H1 (cell line): Measurements from ENCODE around the gene COASY. TPM values are rescaled to one million over a fixed set of nuclear protein-coding genes. Genes with fewer than 3 reads are reported as not detected.

Experiments
- CTCF ChIA-PET: fragments of 300-600 bp; sonication (Branson Sonifier 250); formaldehyde crosslinking; loops from one replicate; lab custom pipeline; 2021; ENCODE audit not compliant: partially characterized antibody; lab: Charles Lee
- POLR2A ChIA-PET: fragments of 300-600 bp; sonication (Branson Sonifier 250); formaldehyde crosslinking; loops from one replicate; lab custom pipeline; 2021; ENCODE audit warnings: inconsistent platforms; ENCODE audit not compliant: partially characterized antibody; lab: Charles Lee
- DNase-seq, 2 experiments: peaks; one replicate each; pipeline versions ENCODE4 v3.0.0 to v3.0.0-alpha.2; 2010 to 2022; ENCODE audit warnings: low spot score in 2 of 2, low read depth in 1 of 2, mixed read lengths in 1 of 2
- FAIRE-seq: peaks from 2 replicates; lab custom pipeline; 2011; peaks lifted over from hg19 to GRCh38; lab: Jason Lieb, UNC
- H2AFZ ChIP-seq: 2 replicates; pipeline ENCODE4 v1.8.1; 2012; ENCODE audit warnings: low read length, inconsistent platforms
- H2AK5ac ChIP-seq: 2 replicates; pipeline ENCODE4 v1.6.1; 2013; ENCODE audit warnings: low read depth, low read length
- H2BK120ac ChIP-seq: replicated peaks from 2 replicates; pipeline ENCODE3; 2013; ENCODE audit warnings: low read depth, low read length, inconsistent platforms
- H2BK12ac ChIP-seq: 2 replicates; pipeline ENCODE4 v1.6.1; 2013; ENCODE audit warnings: low read depth, low read length
- H2BK15ac ChIP-seq: 2 replicates; pipeline ENCODE4 v1.6.1; 2013; ENCODE audit warnings: low read length
- H2BK20ac ChIP-seq: 2 replicates; pipeline ENCODE4 v1.6.1; 2013; ENCODE audit warnings: low read length
- H2BK5ac ChIP-seq: 2 replicates; pipeline ENCODE4 v1.6.1; 2013; ENCODE audit warnings: low read depth, low read length
- H3K14ac ChIP-seq: 2 replicates; pipeline ENCODE4 v1.6.1; 2013; ENCODE audit warnings: inconsistent platforms; ENCODE audit not compliant: insufficient read length
- H3K18ac ChIP-seq: 2 replicates; pipeline ENCODE4 v1.6.1; 2013; ENCODE audit warnings: low read length; ENCODE audit errors: extremely low read depth
- H3K23ac ChIP-seq: 2 replicates; pipeline ENCODE4 v1.6.1; 2013; ENCODE audit warnings: inconsistent platforms; ENCODE audit not compliant: insufficient read length
- H3K23me2 ChIP-seq: 2 replicates; pipeline ENCODE4 v1.6.1; 2013; ENCODE audit warnings: low read depth, low read length
- H3K27ac ChIP-seq: 2 replicates; pipeline ENCODE4 v1.6.1; 2011; ENCODE audit warnings: low read depth, low read length, inconsistent platforms
- H3K27me3 ChIP-seq, 4 experiments: replicated peaks in 1 of 4; 1 replicate in 1 of 4; 2 replicates in 3 of 4; pipeline versions ENCODE4 v1.6.1 to v1.8.1; 2011 to 2013; ENCODE audit warnings: low read length in 3 of 4, mild to moderate bottlenecking in 3 of 4, inconsistent platforms in 2 of 4, mixed read lengths in 2 of 4, moderate library complexity in 1 of 4; ENCODE audit not compliant: control insufficient read depth in 3 of 4, insufficient read depth in 3 of 4; ENCODE audit errors: extremely low read depth in 1 of 4
- H3K36me3 ChIP-seq, 4 experiments: 2 replicates each; pipeline versions ENCODE4 v1.6.1 to v1.8.1; 2011 to 2013; ENCODE audit warnings: mild to moderate bottlenecking in 4 of 4, low read length in 3 of 4, moderate library complexity in 2 of 4, control low read depth in 1 of 4, inconsistent platforms in 1 of 4; ENCODE audit not compliant: insufficient read depth in 4 of 4, control insufficient read depth in 2 of 4
- H3K4ac ChIP-seq: replicated peaks from 2 replicates; pipeline ENCODE3; 2013; ENCODE audit warnings: low read length, low read depth, mixed read lengths, inconsistent platforms; ENCODE audit not compliant: insufficient read length
- H3K4me1 ChIP-seq, 4 experiments: replicated peaks in 1 of 4; 1 replicate in 1 of 4; 2 replicates in 3 of 4; pipeline versions ENCODE4 v1.6.1 to v1.8.1; 2011 to 2013; ENCODE audit warnings: low read length in 3 of 4, inconsistent platforms in 2 of 4, mixed read lengths in 1 of 4; ENCODE audit not compliant: insufficient read depth in 4 of 4, control insufficient read depth in 3 of 4
- H3K4me2 ChIP-seq, 2 experiments: 2 replicates each; pipeline versions ENCODE4 v1.6.1 to v1.8.1; 2011 to 2013; ENCODE audit warnings: low read depth in 2 of 2, low read length in 2 of 2, control low read depth in 1 of 2, inconsistent platforms in 1 of 2, mild to moderate bottlenecking in 1 of 2; ENCODE audit not compliant: insufficient read depth in 1 of 2
- H3K4me3 ChIP-seq, 4 experiments: fragments of 200-600, 300-600 bp in 1 of 4; sonication (generic), shearing (Covaris generic), sonication (Bioruptor Twin) in 1 of 4; 2 replicates each; pipeline versions ENCODE4 v1.5.1 to v1.8.1; 2011 to 2016; ENCODE audit warnings: low read length in 4 of 4, low read depth in 3 of 4, control low read depth in 2 of 4, inconsistent platforms in 2 of 4, mild to moderate bottlenecking in 2 of 4, mixed read lengths in 1 of 4, moderate library complexity in 1 of 4; ENCODE audit not compliant: insufficient read depth in 2 of 4; ENCODE audit errors: extremely low read depth in 1 of 4
- H3K56ac ChIP-seq: replicated peaks from 2 replicates; pipeline ENCODE3; 2013; ENCODE audit warnings: low read depth, mild to moderate bottlenecking, mixed read lengths, low read length, inconsistent platforms; ENCODE audit not compliant: insufficient read length
- H3K79me1 ChIP-seq: 2 replicates; pipeline ENCODE4 v1.6.1; 2013; ENCODE audit warnings: low read depth, low read length, control low read depth
- H3K79me2 ChIP-seq, 2 experiments: 2 replicates each; pipeline versions ENCODE4 v1.6.1 to v1.8.1; 2012 to 2013; ENCODE audit warnings: low read length in 2 of 2, mild to moderate bottlenecking in 2 of 2, inconsistent platforms in 1 of 2; ENCODE audit not compliant: insufficient read depth in 2 of 2, control insufficient read depth in 1 of 2
- H3K9ac ChIP-seq, 4 experiments: replicated peaks in 1 of 4; 1 replicate in 1 of 4; 2 replicates in 3 of 4; pipeline versions ENCODE4 v1.6.1 to v1.8.1; 2011 to 2013; ENCODE audit warnings: low read depth in 3 of 4, low read length in 3 of 4, control low read depth in 2 of 4, mild to moderate bottlenecking in 2 of 4, moderate library complexity in 2 of 4, inconsistent platforms in 1 of 4; ENCODE audit errors: extremely low read depth in 1 of 4
- H3K9me3 ChIP-seq, 2 experiments: 2 replicates each; pipeline versions ENCODE4 v1.6.1 to v1.8.1; 2012 to 2013; ENCODE audit warnings: mild to moderate bottlenecking in 2 of 2, moderate library complexity in 2 of 2, control low read depth in 1 of 2, inconsistent platforms in 1 of 2, low read depth in 1 of 2, low read length in 1 of 2, mixed read lengths in 1 of 2; ENCODE audit not compliant: insufficient read depth in 2 of 2
- H4K20me1 ChIP-seq, 2 experiments: replicated peaks in 1 of 2; 2 replicates each; pipeline versions ENCODE3 to v1.8.1; 2011 to 2013; ENCODE audit warnings: inconsistent platforms in 2 of 2, low read length in 2 of 2, mild to moderate bottlenecking in 1 of 2; ENCODE audit not compliant: insufficient read depth in 2 of 2, control insufficient read depth in 1 of 2
- H4K5ac ChIP-seq: 2 replicates; pipeline ENCODE4 v1.6.1; 2013; ENCODE audit warnings: low read length, low read depth, mixed read lengths, inconsistent platforms; ENCODE audit not compliant: insufficient read length
- H4K8ac ChIP-seq: 2 replicates; pipeline ENCODE4 v1.8.0; 2013; ENCODE audit warnings: mild to moderate bottlenecking, moderate library complexity, low read length, inconsistent platforms; ENCODE audit not compliant: insufficient read depth; ENCODE audit errors: extremely low read depth
- H4K91ac ChIP-seq: replicated peaks from 2 replicates; pipeline ENCODE3; 2013; ENCODE audit warnings: low read length, mixed read lengths, inconsistent platforms; ENCODE audit not compliant: insufficient read length
- BACH1 ChIP-seq: IDR thresholded peaks from 2 replicates; pipeline ENCODE4 v1.6.1; 2012; ENCODE audit warnings: low read length, improper control_type of control experiment
- BRCA1 ChIP-seq: IDR thresholded peaks from 2 replicates; pipeline ENCODE4 v1.6.1; 2012; ENCODE audit warnings: low read depth, low read length, improper control_type of control experiment
- CEBPB ChIP-seq: IDR thresholded peaks from 2 replicates; pipeline ENCODE4 v1.6.1; 2012; ENCODE audit warnings: low read depth, low read length
- CREB1 ChIP-seq: IDR thresholded peaks from 2 replicates; pipeline ENCODE4 v1.6.1; 2012; ENCODE audit warnings: inconsistent platforms
- HDAC2 ChIP-seq, 2 experiments: fragments of 300-600 bp in 1 of 2; sonication (generic) in 1 of 2; IDR thresholded peaks; 2 replicates each; pipeline ENCODE4 v1.6.1; 2011 to 2012; ENCODE audit warnings: low read depth in 2 of 2, low read length in 2 of 2, mild to moderate bottlenecking in 2 of 2, moderate library complexity in 2 of 2, borderline replicate concordance in 1 of 2, inconsistent platforms in 1 of 2
- MAFK ChIP-seq: IDR thresholded peaks from 2 replicates; pipeline ENCODE4 v1.6.1; 2012; ENCODE audit warnings: low read depth, mild to moderate bottlenecking, improper control_type of control experiment, low read length
- RAD21 ChIP-seq, 2 experiments: IDR thresholded peaks in 1 of 2; conservative IDR thresholded peaks in 1 of 2; 2 replicates each; pipeline ENCODE4 v1.6.1; 2011; ENCODE audit warnings: low read depth in 2 of 2, low read length in 2 of 2, improper control_type of control experiment in 1 of 2, inconsistent platforms in 1 of 2, mild to moderate bottlenecking in 1 of 2, moderate library complexity in 1 of 2
- RNF2 ChIP-seq: fragments of 200-900, 300-1000 bp; sonication (generic); IDR thresholded peaks from 2 replicates; pipeline ENCODE4 v1.7.1; 2016; ENCODE audit warnings: borderline replicate concordance, low read depth, mild to moderate bottlenecking, antibody characterized with exemption, low read length; ENCODE audit not compliant: poor library complexity, severe bottlenecking; ENCODE audit errors: missing control alignments
- SP4 ChIP-seq: IDR thresholded peaks from 2 replicates; pipeline ENCODE4 v1.6.1; 2012; ENCODE audit warnings: low read length, inconsistent platforms
- TAF7 ChIP-seq: optimal IDR thresholded peaks from 2 replicates; pipeline ENCODE3; 2011; ENCODE audit warnings: low read depth, mild to moderate bottlenecking, inconsistent platforms, low read length, moderate library complexity, borderline replicate concordance
- TCF12 ChIP-seq: IDR thresholded peaks from 2 replicates; pipeline ENCODE4 v1.6.1; 2011; ENCODE audit warnings: low read depth, mild to moderate bottlenecking, low read length
- whole genome bisulfite sequencing, 2 experiments: shearing (Covaris generic) in 1 of 2; methylation state at CpG; one replicate each; pipeline versions ENCODE4 v1.1.6 to v1.1.7; 2013 to 2015; ENCODE audit warnings: low lambda C conversion rate in 2 of 2, mixed read lengths in 2 of 2, inconsistent platforms in 1 of 2, low coverage in 1 of 2, missing lambda C conversion rate in 1 of 2; ENCODE audit not compliant: insufficient replicate concordance in 2 of 2, insufficient coverage in 1 of 2, insufficient read length in 1 of 2; ENCODE audit errors: extremely low coverage in 1 of 2, missing lambda C conversion rate in 1 of 2; 5-methylcytosine and 5-hydroxymethylcytosine counted together
- polyA plus RNA-seq, 7 experiments: library from polyadenylated mRNA; depleted of rRNA in 3 of 7; stranded (reverse) in 5 of 7; unstranded in 2 of 7; fragments of >200 nt in 5 of 7; fragments of 200-250 nt in 2 of 7; gene quantifications; 1 replicate in 5 of 7; 2 replicates in 1 of 7; 4 replicates in 1 of 7; pipeline versions ENCODE4 v1.2.1 to v1.2.3, GENCODE V29; 2011 to 2013; ENCODE audit warnings: missing spikeins in 2 of 7, mixed read lengths in 2 of 7
- total RNA-seq: library from RNA; stranded (reverse); fragmentation: NEBNext Ultra II Directional; extraction: Animal tissue kit (Norgen Biotek cat#: 25700); gene quantifications from 2 replicates; pipeline ENCODE4 v1.2.1, GENCODE V29; 2021
- TF ChIP-seq, protein P1 (sequence below): IDR thresholded peaks from 2 replicates; pipeline ENCODE4 v1.6.1; 2011; ENCODE audit warnings: low read length, improper control_type of control experiment

The COASY gene
- total and polyA plus RNA-seq, 2 of the 8 experiments (the other 6 are each of a cell fraction or from before 2014, with no cell fraction given) = 64.5 to 100 TPM

DNA sequence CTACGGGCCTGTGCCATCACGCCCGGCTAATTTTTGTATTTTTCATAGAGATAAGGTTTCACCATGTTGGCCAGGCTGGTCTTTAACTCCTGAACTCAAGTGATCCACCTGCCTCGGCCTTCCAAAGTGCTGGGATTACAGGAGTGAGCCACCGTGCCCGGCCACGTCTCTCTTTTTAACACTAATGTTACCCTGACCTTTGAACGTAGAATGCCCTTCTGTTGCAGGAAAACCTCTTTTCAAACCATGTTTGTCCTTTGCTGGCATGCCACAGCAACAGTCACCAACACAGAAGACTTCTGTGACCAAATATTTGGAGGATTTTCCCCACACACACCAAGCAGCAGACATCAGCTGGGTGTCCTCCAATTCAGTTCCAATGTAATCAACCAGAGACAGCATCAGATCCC is 17.1 kb upstream of the COASY start:
- FAIRE-seq = no peak
- DNase-seq = no peak
- TF ChIP-seq RAD21 (IDR thresholded peaks at IDR 0.05 in 1 of 2, conservative IDR thresholded peaks at IDR 0.05 in 1 of 2; ENCODE audit: low read depth in 2 of 2, low read length in 2 of 2) (no peak), BACH1 (no peak), SP4 (no peak), TAF7 (no peak), CREB1 (no peak), CEBPB (no peak), TCF12 (no peak), RNF2 (no peak), MAFK (no peak), HDAC2 (IDR thresholded peaks at IDR 0.05; ENCODE audit: borderline replicate concordance in 1 of 2, low read depth in 2 of 2, low read length in 2 of 2) (no peak), BRCA1 (no peak)
- TF ChIP-seq, protein P1, sequence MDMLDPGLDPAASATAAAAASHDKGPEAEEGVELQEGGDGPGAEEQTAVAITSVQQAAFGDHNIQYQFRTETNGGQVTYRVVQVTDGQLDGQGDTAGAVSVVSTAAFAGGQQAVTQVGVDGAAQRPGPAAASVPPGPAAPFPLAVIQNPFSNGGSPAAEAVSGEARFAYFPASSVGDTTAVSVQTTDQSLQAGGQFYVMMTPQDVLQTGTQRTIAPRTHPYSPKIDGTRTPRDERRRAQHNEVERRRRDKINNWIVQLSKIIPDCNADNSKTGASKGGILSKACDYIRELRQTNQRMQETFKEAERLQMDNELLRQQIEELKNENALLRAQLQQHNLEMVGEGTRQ = no peak
- TF ChIP-seq, all 59 proteins: peak for 0
- Histone ChIP-seq H3K9ac (no peak overlapping the region), H4K5ac (no peak overlapping the region), H4K91ac (no peak overlapping the region), H3K4me1 (peaks cover 0 to 7% (median 5%) of the 10 kb centered on the region in 4 experiments; a peak in 4 of 7 replicates), H2BK120ac (no peak overlapping the region), H2BK20ac (no peak overlapping the region), H3K23me2 (peaks cover 2% of the 10 kb centered on the region; the same call in 1 of the 2 replicates), H2BK15ac (no peak overlapping the region), H3K14ac (no peak overlapping the region), H4K20me1 (peaks cover 0 to 4% of the 10 kb centered on the region in 2 experiments), H3K36me3 (peaks cover 0 to 15% (median 6%) of the 10 kb centered on the region in 4 experiments; a peak in 4 of 8 replicates), H2AK5ac (no peak overlapping the region), H3K4ac (no peak overlapping the region), H3K9me3 (no peaks in the 10 kb centered on the region), H3K27me3 (no peaks in the 10 kb centered on the region), H3K27ac (no peak overlapping the region), H3K79me1 (no peaks in the 10 kb centered on the region), H2BK5ac (no peak overlapping the region), H2AFZ (no peak overlapping the region), H4K8ac (no peak overlapping the region), H3K4me2 (no peak overlapping the region), H3K23ac (no peak overlapping the region), H3K56ac (no peak overlapping the region), H3K79me2 (no peaks in the 10 kb centered on the region), H3K4me3 (no peak overlapping the region), H3K18ac (no peak overlapping the region), H2BK12ac (no peak overlapping the region)
- CTCF ChIA-PET = interaction anchor here (0.6 to 0.9 kb wide), 2 partner anchors 18 to 334 kb away, joined by 3 read pairs; no protein-coding TSS in a partner anchor
- WGBS, 2 experiments = 75% methylated on average over 8 of the region's 8 CpGs; no CpG with 5 or more reads in 1 of the 2 experiments
- POLR2A ChIA-PET = interaction anchor here (0.8 to 4.3 kb wide), 3 partner anchors 8 to 998 kb away, joined by 3 to 43 read pairs (median 3); partner anchors contain the start of gene NAGLU
